Transverse colon (tissue), 4 donors: ENCODE results near the gene BCOR. TPM values are rescaled to one million over a fixed set of nuclear protein-coding genes. Genes with fewer than 3 reads are reported as not detected.

ENCODE experiments used
- DNase-seq: peaks from one replicate; pipeline ENCODE4 v3.0.0-alpha.2; 2019
- H3K27ac ChIP-seq, 4 donors: fragments of 200-600 bp; sonication (generic); 2 replicates each; pipeline ENCODE4 v1.5.1; 2016 to 2018; ENCODE audit warnings: inconsistent platforms in 4 of 4
- H3K27me3 ChIP-seq: fragments of 200-600 bp; sonication (generic); 2 replicates; pipeline ENCODE4 v1.5.1; 2017; ENCODE audit warnings: inconsistent platforms
- H3K36me3 ChIP-seq, 4 donors: fragments of 200-600 bp; sonication (generic); 2 replicates each; pipeline ENCODE4 v1.5.1; 2017 to 2019; ENCODE audit warnings: inconsistent platforms in 4 of 4
- H3K4me1 ChIP-seq, 4 donors: fragments of 200-600 bp; sonication (generic); 2 replicates each; pipeline ENCODE4 v1.5.1; 2017 to 2020; ENCODE audit warnings: inconsistent platforms in 4 of 4
- H3K4me3 ChIP-seq, 4 donors: fragments of 200-600 bp; sonication (generic); 1 replicate in 1 of 4; 2 replicates in 3 of 4; pipeline versions ENCODE4 v1.5.1 to v1.6.1; 2017 to 2019; ENCODE audit warnings: inconsistent platforms in 4 of 4
- H3K9me3 ChIP-seq, 2 donors: fragments of 200-600 bp; sonication (generic); 2 replicates each; pipeline ENCODE4 v1.5.1; 2017 to 2019; ENCODE audit warnings: inconsistent platforms in 2 of 2
- EP300 ChIP-seq: sonication (generic); formaldehyde crosslinking; IDR thresholded peaks from one replicate; pipeline ENCODE4 v1.6.1; 2017; ENCODE audit warnings: antibody characterized with exemption, low read depth
- POLR2A ChIP-seq: fragments of 450-650 bp; IDR thresholded peaks from one replicate; pipeline ENCODE4 v1.6.1; 2016; ENCODE audit warnings: antibody characterized with exemption, mild to moderate bottlenecking, moderate library complexity
- POLR2AphosphoS5 ChIP-seq, 3 donors: sonication (generic); formaldehyde crosslinking; IDR thresholded peaks; one replicate each; pipeline ENCODE4 v1.6.1; 2016; ENCODE audit warnings: antibody characterized with exemption in 3 of 3
- whole genome bisulfite sequencing, 2 donors: methylation state at CpG; one replicate each; pipeline ENCODE4 v1.1.5; 2018; ENCODE audit warnings: low coverage in 1 of 2; 5-methylcytosine and 5-hydroxymethylcytosine counted together
- in situ Hi-C, 4 donors: fragments of 200-750 bp; cut with MboI; loops; one replicate each; pipeline versions ENCODE4 v1.15.0 to v1.15.1; 2017; ENCODE audit warnings: low sequenced_read_pairs in 3 of 4, low pct_ligation_motif_present in 1 of 4, low pct_unique_long_range_greater_than_20kb in 1 of 4
- intact Hi-C: fragments of 100-400 bp; cut with DNase I; formaldehyde crosslinking; loops from one replicate; pipeline ENCODE4 v1.15.1; 2023; ENCODE audit warnings: low total_unique reads
- total RNA-seq, 4 donors: library from RNA; depleted of rRNA; stranded (reverse); fragments of >200 nt; gene quantifications; one replicate each; pipeline ENCODE4 v1.1.0, GENCODE V29; 2016
- TF ChIP-seq, protein P1 (sequence below), 5 experiments: fragments of 200-600 bp in 3 of 5; fragments of 450-650 bp in 2 of 5; sonication (generic) in 3 of 5; IDR thresholded peaks; 1 replicate in 2 of 5; 2 replicates in 3 of 5; pipeline ENCODE4 v1.5.1; 2016 to 2017; ENCODE audit warnings: antibody characterized with exemption in 5 of 5, inconsistent platforms in 3 of 5, mild to moderate bottlenecking in 2 of 5, moderate library complexity in 1 of 5

Gene BCOR
- total RNA-seq, 4 donors from 2014 or later: 17.9 to 27.8 (median 20.4) TPM

DNA sequence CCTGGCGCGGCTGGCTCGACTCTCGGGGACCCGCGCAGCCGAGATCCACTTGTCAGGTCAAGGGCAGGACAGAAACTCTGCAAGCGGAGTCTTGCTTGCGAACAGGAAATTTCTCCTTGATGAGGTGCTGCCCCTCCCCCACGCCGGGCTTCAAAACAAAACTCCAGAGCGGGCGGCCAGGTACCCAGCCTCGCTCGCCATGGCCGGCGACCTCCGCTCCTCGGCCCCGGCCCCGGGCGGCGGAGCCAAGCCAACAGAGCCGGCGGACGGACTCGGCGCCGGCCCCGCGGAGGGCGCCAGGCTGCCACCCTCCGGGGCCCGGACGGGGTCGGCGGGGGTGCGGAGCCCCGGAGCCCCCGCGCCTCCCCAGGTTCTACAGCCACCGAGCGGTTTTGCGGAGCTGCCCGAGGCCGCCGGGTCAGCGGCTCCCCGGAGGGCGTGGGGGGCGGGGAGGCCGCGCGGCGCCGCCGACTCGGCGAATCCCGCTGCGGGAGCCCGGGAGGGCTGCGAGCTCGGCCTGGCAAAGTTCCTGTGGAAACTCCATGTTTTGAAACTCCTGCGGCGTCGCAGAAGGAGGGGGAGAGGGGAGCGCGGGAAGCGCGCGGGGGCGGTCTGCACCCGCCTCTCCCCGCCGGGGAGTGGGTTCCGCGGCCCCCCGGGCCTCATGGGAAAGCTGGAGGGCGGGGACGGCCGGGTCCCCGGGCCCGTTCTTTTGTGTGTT lies 11.7 kb upstream of the BCOR start:
- in situ Hi-C loops (no loop called here), intact Hi-C loops (no loop called here)
- DNase-seq: peak; percentile 67

GRCh38 chrX:40108959-40109287 lies 11.2 kb upstream of the BCOR start:
- in situ Hi-C loops: no loop called here
- WGBS, 2 donors: 48% methylated on average over 42 of the region's 48 CpGs; no CpG with 5 or more reads in 1 of the 2 donors
- DNase-seq: peak; percentile 84
- H3K9me3 ChIP-seq: no peaks in the 10 kb centered on the region
- peak overlapping the region; percentile 20 to 80 (median 62) for H3K4me3 ChIP-seq
- H3K27me3 ChIP-seq: no peaks in the 10 kb centered on the region
- intact Hi-C loops: no loop called here
- TF ChIP-seq POLR2A (peak; percentile 60), POLR2AphosphoS5 (IDR thresholded peaks at IDR 0.05) (peak; percentile 35 to 77 (median 46)), EP300 (no peak)
- TF ChIP-seq, protein P1, sequence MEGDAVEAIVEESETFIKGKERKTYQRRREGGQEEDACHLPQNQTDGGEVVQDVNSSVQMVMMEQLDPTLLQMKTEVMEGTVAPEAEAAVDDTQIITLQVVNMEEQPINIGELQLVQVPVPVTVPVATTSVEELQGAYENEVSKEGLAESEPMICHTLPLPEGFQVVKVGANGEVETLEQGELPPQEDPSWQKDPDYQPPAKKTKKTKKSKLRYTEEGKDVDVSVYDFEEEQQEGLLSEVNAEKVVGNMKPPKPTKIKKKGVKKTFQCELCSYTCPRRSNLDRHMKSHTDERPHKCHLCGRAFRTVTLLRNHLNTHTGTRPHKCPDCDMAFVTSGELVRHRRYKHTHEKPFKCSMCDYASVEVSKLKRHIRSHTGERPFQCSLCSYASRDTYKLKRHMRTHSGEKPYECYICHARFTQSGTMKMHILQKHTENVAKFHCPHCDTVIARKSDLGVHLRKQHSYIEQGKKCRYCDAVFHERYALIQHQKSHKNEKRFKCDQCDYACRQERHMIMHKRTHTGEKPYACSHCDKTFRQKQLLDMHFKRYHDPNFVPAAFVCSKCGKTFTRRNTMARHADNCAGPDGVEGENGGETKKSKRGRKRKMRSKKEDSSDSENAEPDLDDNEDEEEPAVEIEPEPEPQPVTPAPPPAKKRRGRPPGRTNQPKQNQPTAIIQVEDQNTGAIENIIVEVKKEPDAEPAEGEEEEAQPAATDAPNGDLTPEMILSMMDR (IDR thresholded peaks at IDR 0.05): no peak
- peaks cover 5 to 39% (median 28%) of the 10 kb centered on the region in 4 donors for H3K4me1 ChIP-seq
- H3K27ac ChIP-seq: peak overlapping the region; percentile 91 to 96 (median 94)
- H3K36me3 ChIP-seq: no peaks in the 10 kb centered on the region

More for the DNA sequence above, 11.7 kb upstream of the BCOR start:
- TF ChIP-seq, protein P1 (IDR thresholded peaks at IDR 0.05): no peak
- TF ChIP-seq POLR2A (no peak), EP300 (no peak), POLR2AphosphoS5 (IDR thresholded peaks at IDR 0.05) (no peak)
- peaks cover 5 to 39% (median 27%) of the 10 kb centered on the region in 4 donors for H3K4me1 ChIP-seq
- H3K9me3 ChIP-seq: no peaks in the 10 kb centered on the region
- 18% methylated on average over 61 of the region's 84 CpGs; no CpG with 5 or more reads in 1 of the 2 donors for WGBS, 2 donors
- peak overlapping the region; percentile 91 to 96 (median 94) for H3K27ac ChIP-seq
- peak overlapping the region; percentile 20 to 80 (median 62) for H3K4me3 ChIP-seq
- no peaks in the 10 kb centered on the region for H3K27me3 ChIP-seq
- H3K36me3 ChIP-seq: no peaks in the 10 kb centered on the region

- intact Hi-C loops (no loop called here), in situ Hi-C loops (no loop called here)
- peak; percentile 62 for DNase-seq
- no peaks in the 10 kb centered on the region for H3K9me3 ChIP-seq
- peak overlapping the region in 3 of 4 donors; percentile 59 to 80 (median 65) for H3K4me3 ChIP-seq
- peak overlapping the region; percentile 91 to 96 (median 94) for H3K27ac ChIP-seq
- TF ChIP-seq POLR2A (no peak), POLR2AphosphoS5 (IDR thresholded peaks at IDR 0.05) (no peak), EP300 (no peak)
- TF ChIP-seq, protein P1 (IDR thresholded peaks at IDR 0.05): no peak
- no peaks in the 10 kb centered on the region for H3K27me3 ChIP-seq
- WGBS, 2 donors: 40% methylated on average over 62 of the region's 66 CpGs; no CpG with 5 or more reads in 1 of the 2 donors
- no peaks in the 10 kb centered on the region for H3K36me3 ChIP-seq
- H3K4me1 ChIP-seq: peaks cover 5 to 39% (median 28%) of the 10 kb centered on the region in 4 donors
These were observed 10.6 kb upstream of the BCOR start for GRCh38 chrX:40108162-40108958.
